ENCODE results near the gene SLC16A2. TPM values are rescaled to one million over a fixed set of nuclear protein-coding genes. Genes with fewer than 3 reads are reported as not detected.
A peak's percentile ranks its signal among the peaks of the same experiment; 100 is the strongest.

SLC16A2 gene
- total RNA-seq, 6 experiments from 2014 or later: 16.7 to 68.8 (median 53.4) TPM

- no peak for TF ChIP-seq CTCF (IDR thresholded peaks at IDR 0.05)
- TF ChIP-seq POLR2A (IDR thresholded peaks at IDR 0.05): no peak
- intact Hi-C loops (cut with DNase I): loop anchor here in 1 of 2 donors (10.0 kb wide), 1 partner anchor 150 kb away; no protein-coding TSS in a partner anchor
Observed at GRCh38 chrX:74535086-74535407, 113.8 kb downstream of the SLC16A2 start.

GRCh38 chrX:74535408-74536151, 114.3 kb downstream of the SLC16A2 start:
- DNase-seq (peak; percentile 74 to 82 (median 78)), ATAC-seq (peak; percentile 77 to 85 (median 83))
- Histone ChIP-seq H3K27me3 (no peaks in the 10 kb centered on the region), H3K27ac (peak overlapping the region; percentile 64 to 82 (median 66)), H3K4me3 (peak overlapping the region; percentile 41 to 56 (median 53)), H3K36me3 (no peaks in the 10 kb centered on the region), H3K4me1 (peaks cover 0 to 3% (median 0%) of the 10 kb centered on the region in 4 donors), H3K9me3 (no peaks in the 10 kb centered on the region)
- 18% methylated on average over 12 of the region's 37 CpGs for WGBS (ENCODE audit: insufficient coverage, low coverage, low lambda C conversion rate, missing lambda C conversion rate)
- TF ChIP-seq CTCF (IDR thresholded peaks at IDR 0.05) (peak; percentile 33 to 48 (median 38)), POLR2A (IDR thresholded peaks at IDR 0.05) (peak; percentile 51)
- intact Hi-C loops (cut with DNase I): loop anchor here in 1 of 2 donors (10.0 kb wide), 1 partner anchor 151 kb away; no protein-coding TSS in a partner anchor

More at GRCh38 chrX:74535086-74535407, 113.8 kb downstream of the SLC16A2 start:
- Histone ChIP-seq H3K9me3 (no peaks in the 10 kb centered on the region), H3K4me1 (peaks cover 0 to 3% (median 0%) of the 10 kb centered on the region in 4 donors), H3K4me3 (no peak overlapping the region), H3K27ac (peak overlapping the region in 1 of 3 donors; percentile 66), H3K27me3 (no peaks in the 10 kb centered on the region), H3K36me3 (no peaks in the 10 kb centered on the region)
- DNase-seq (no peak), ATAC-seq (no peak)
- WGBS (ENCODE audit: insufficient coverage, low coverage, low lambda C conversion rate, missing lambda C conversion rate): 21% methylated on average over 5 of the region's 5 CpGs

- H3K4me3 ChIP-seq: peak overlapping the region; percentile 41 to 56 (median 53)
- ATAC-seq: peak; percentile 82 to 87 (median 86)
- intact Hi-C loops (cut with DNase I): loop anchor here in 1 of 2 donors (10.0 kb wide), 1 partner anchor 151 kb away; no protein-coding TSS in a partner anchor
- TF ChIP-seq CTCF (IDR thresholded peaks at IDR 0.05) (peak in 2 of 4 donors; percentile 16 to 43), POLR2A (IDR thresholded peaks at IDR 0.05) (peak; percentile 35)
- H3K36me3 ChIP-seq: no peaks in the 10 kb centered on the region
- H3K4me1 ChIP-seq: peaks cover 0 to 3% (median 0%) of the 10 kb centered on the region in 4 donors
- peak overlapping the region; percentile 19 to 82 (median 66) for H3K27ac ChIP-seq
- H3K9me3 ChIP-seq: no peaks in the 10 kb centered on the region
- H3K27me3 ChIP-seq: no peaks in the 10 kb centered on the region
- 28% methylated on average over 17 of the region's 48 CpGs for WGBS (ENCODE audit: insufficient coverage, low coverage, low lambda C conversion rate, missing lambda C conversion rate)
- DNase-seq: peak; percentile 82 to 88 (median 83)
Observed at GRCh38 chrX:74536152-74536831, 115.0 kb downstream of the SLC16A2 start.

GRCh38 chrX:74536832-74537371, 115.6 kb downstream of the SLC16A2 start:
- H3K4me3 ChIP-seq: peak overlapping the region; percentile 41 to 56 (median 53)
- TF ChIP-seq POLR2A (IDR thresholded peaks at IDR 0.05) (no peak), CTCF (IDR thresholded peaks at IDR 0.05) (peak in 1 of 4 donors; percentile 11)
- peak; percentile 37 to 61 (median 42) for ATAC-seq
- no peaks in the 10 kb centered on the region for H3K36me3 ChIP-seq
- no peaks in the 10 kb centered on the region for H3K9me3 ChIP-seq
- peaks cover 0 to 3% (median 0%) of the 10 kb centered on the region in 4 donors for H3K4me1 ChIP-seq
- no peak for DNase-seq
- H3K27ac ChIP-seq: peak overlapping the region; percentile 19 to 82 (median 66)
- intact Hi-C loops (cut with DNase I): loop anchor here in 1 of 2 donors (10.0 kb wide), 1 partner anchor 152 kb away; no protein-coding TSS in a partner anchor
- 29% methylated on average over 4 of the region's 26 CpGs for WGBS (ENCODE audit: insufficient coverage, low coverage, low lambda C conversion rate, missing lambda C conversion rate)
- no peaks in the 10 kb centered on the region for H3K27me3 ChIP-seq

Data from right lobe of liver (tissue), 6 donors.